HG02610 (cell line): ENCODE measurements around the gene CASTOR1.

ENCODE experiments used
- ATAC-seq: cut with Tn5 transposase; IDR thresholded peaks from one replicate; pipeline ENCODE4 v1.9.1; 2021; ENCODE audit warnings: mild to moderate bottlenecking, moderate library complexity; ENCODE audit not compliant: unreplicated experiment

The CASTOR1 gene

DNA sequence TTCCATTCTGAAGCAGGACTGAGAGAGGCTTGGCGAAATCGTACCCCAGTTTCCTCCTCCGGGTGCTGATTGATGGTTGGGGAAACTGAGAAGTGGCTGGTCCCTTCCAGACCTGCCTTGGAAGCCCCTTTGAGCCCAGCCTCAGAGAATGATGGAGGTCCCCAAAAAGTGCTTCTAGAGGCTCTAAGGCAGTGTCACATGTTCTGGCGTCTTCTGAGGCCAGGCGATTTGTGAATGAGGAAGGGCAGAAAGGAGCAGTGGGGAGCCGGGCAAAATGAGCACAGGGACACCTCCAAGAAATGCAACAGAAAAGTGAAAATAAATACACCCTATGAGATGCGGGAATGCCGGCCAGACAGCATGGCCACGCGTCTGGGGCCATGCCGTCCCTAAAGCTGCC lies 41.7 kb downstream of the CASTOR1 start:
- no peak for ATAC-seq

DNA sequence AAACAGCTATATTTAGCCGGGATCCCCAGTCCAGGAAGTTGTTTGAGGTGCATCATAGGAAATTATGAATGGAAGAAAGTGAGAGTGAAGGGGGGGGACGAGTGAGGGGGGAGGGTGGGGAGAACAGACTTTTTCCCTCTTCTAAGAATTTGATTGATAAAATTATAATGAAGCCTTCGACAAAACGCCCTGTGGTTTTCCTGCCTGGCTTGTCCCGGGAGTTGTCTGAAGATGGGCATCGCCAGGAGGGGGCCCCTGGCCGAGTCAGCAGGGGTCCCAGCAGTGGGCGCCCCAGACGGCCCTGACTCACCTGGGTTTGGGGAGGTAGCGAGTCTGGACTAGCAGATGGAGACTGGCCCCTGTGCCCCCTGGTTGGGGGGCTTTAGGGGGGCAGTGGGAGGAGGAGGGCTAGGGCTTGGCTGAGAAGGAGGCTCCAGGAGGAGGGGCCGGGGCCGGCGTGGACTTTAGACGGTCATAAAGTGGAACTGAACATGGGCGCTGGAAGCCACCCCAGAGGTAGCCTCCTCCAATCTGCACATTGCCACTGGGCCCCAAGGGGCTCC lies 42.4 kb downstream of the CASTOR1 start:
- no peak for ATAC-seq

DNA sequence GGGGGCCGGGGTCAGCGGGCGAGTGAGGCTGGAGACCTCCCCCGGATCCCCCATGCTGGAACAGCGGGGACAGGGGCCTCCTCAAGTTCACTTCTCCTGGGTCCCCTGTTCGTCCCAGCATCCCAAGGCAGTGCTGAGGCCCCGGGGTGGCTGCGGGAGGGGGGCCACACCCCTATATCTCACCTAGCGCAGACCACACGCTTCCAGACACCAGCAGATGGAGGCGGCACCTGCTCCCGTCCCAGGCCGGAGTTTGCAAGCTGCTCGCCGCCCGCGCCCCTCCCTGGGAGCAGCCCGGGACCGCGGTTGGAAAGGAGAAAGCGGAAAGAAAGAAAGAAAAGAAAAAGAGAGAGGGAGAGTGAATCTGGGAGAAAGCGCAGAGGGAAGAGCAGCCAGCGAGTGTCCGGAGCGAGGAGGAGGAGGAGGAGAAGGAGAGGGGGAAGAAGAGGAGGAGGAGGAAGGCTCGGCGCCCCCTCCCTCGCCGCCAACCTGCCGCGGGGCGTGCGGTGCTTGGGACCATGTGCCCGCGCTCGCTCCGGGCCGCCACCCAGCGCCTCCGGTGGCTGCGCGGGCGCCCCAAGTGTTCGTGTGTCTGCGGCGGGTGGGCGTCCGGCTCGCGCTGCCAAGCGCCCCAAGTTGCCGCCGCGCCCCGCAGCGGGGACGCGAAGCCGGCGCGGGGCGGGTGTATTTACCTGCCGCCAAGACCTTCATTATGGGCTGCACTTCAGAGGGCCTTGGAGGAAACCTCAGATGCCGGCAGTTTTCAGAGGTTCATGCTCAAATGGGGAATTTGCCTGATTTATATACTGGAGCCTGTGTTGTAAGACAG lies 43.1 kb downstream of the CASTOR1 start, which contains the start of gene LIF:
LIF (minus strand) TSS at position 775 of the 829 bp plus-strand sequence; CDS start at position 711, 64 bp downstream.
- ATAC-seq: no peak

DNA sequence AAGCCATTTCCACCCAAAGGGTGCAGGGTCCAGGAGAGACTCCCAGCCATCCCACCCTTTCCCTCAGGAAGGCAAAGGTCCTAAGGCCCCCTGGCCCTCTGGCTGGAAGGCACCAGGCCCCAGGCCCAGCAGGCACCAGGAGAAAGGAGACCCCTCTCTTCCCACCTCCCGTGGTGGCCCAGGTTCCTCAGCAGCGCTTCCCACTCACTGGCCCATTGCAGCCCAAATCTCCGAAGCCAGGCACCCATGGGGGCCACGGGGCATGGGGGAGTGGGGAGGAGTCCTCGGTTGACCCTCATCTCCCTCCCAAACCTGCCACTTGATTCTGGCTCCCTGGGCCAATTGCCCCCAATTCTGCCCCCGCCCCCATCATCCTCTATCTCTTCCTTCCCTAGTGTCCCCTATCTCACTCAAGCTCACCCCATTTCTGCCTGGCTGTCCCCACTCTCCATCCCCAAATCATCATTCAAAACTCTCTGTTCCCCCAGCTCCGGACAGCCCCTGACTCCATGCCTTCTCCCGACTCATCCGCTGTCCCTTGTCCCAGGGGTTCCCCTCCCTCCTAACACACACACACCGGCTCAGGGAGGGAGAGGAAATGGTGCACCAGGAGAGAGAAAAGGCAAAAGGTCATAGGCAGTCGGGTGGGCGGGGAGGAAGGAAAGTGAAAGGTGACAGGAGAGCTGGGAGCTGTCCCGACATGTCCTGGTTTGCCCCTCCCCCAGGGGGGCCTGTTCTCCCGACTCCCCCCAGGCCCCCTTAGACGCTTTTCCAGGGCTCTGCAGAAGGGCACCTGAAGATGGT lies 43.9 kb downstream of the CASTOR1 start:
- ATAC-seq: no peak

DNA sequence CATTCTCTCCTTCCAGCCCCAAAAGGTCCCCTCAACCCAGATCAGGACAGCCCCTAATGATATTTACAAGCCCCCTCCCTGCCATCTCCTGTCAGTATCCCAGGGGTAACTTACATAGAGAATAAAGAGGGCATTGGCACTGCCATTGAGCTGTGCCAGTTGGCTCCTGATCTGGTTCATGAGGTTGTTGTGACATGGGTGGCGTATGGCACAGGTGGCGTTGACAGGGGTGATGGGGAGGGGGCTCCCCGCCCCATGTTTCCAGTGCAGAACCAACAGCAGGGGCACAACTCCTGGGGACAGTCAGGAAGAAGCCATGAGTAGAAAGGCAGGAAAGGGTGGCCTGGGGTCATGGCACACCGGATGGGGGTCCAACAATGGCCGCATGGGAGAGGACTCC lies 44.7 kb downstream of the CASTOR1 start:
- no peak for ATAC-seq

DNA sequence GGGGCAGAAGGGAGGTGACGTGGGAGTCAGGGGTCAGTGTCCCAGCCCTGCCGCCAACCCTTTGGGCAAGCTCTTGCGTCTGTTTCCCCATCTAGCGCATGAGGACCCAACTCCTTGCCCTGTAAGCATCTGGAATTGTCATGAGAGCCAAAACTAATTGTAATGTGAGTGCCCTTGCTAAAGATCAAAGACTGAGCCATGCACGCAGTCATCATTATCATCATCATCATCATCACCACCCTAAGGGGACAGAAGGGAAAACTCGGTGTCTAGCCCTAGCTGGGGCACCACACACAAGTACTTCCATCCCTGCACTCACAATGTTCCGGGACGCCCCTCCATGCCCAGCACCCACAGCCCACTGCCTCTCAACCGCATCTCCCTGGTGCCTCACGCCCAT lies 45.2 kb downstream of the CASTOR1 start:
- ATAC-seq: no peak

DNA sequence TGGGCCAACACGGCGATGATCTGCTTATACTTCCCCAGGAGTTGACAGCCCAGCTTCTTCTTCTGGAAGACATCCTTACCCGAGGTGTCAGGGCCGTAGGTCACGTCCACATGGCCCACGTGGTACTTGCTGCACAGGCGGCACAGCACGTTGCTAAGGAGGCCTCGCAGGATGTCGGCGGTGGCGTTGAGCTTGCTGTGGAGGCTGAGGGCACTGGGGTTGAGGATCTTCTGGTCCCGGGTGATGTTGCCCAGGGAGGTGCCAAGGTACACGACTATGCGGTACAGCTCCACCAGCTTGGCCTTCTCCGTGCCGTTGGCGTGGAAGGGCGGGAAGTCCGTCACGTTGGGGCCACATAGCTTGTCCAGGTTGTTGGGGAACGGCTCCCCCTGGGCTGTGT lies 45.6 kb downstream of the CASTOR1 start:
- ATAC-seq: no peak

DNA sequence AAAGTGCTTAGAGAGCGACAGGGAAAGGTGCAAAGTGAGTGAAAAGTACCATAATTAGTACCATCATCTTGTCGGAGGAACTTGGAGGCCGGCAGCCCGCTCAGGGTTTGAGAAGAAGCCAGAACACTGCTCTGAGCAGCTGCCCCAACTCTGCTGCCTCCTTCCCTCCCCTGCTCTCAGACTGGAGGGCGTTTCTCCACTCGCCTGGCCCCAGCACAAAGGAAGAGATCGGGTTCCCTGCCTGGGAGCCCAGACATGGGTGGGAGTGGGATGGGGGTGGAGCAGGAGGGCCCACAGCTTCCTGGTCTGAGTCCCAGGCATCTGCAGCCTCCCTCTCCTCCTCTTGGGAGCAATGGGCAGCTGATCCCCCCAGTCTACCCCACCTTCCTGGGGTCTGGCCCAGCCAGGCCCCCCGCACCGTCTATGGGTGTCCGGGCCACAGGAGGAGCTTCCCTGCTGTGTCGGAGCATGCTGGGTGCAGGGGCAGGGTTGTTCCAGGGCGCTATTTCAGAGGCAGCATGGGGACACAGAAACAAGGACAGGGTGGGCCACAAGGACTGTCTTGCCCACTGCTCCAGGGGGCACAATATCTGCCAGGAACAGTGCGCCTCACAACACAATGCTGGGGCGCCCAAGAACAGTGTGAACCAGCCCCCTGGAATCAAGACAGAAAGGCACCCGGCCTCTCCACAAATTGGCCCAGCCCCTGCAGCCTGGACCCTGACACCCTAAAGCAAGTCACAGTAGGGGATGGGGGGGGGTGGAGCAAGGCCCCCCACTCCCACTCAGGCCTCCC lies 47.5 kb downstream of the CASTOR1 start:
- no peak for ATAC-seq

DNA sequence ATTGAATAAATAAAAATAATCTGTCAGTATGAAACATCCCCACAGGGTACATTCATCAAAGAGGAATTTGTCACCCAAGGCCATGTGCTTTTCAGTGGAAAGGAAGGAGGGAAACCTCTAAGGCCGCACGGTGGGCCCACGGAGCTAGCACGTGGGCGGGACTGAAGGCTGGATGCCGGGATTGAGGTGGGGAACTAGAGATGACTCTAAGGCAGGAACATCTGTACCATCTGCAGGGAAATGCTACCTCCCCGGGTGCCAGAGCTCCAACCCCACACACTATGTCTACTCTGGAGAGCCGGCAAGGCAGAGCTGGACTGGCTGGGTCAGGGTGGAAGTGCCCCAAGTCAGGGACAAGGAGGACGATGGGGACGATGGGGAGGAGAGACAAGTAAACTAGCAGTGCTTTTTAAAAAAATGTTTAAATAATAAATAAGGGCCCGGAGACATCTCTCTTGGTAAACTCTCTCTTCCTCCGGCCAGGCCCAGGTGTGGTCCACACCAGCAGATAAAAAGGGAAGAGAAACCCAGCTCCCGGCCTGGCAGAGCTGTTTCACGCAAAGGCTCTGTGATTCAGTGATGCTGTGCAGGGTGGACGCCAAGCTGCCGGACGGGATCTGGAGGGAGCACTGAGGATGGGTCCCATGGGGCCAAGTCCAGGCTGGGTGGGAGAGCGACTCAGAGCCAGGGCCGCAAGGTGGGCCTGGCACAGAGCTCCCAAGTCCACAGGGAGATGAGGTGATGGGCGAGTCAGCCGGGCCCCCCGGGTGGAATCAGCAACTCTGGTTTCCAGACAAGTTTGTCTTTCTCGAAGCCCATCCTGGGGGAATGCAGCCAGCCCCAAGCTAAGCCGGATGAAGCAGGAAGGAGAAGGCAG lies 48.5 kb downstream of the CASTOR1 start:
- ATAC-seq: no peak

DNA sequence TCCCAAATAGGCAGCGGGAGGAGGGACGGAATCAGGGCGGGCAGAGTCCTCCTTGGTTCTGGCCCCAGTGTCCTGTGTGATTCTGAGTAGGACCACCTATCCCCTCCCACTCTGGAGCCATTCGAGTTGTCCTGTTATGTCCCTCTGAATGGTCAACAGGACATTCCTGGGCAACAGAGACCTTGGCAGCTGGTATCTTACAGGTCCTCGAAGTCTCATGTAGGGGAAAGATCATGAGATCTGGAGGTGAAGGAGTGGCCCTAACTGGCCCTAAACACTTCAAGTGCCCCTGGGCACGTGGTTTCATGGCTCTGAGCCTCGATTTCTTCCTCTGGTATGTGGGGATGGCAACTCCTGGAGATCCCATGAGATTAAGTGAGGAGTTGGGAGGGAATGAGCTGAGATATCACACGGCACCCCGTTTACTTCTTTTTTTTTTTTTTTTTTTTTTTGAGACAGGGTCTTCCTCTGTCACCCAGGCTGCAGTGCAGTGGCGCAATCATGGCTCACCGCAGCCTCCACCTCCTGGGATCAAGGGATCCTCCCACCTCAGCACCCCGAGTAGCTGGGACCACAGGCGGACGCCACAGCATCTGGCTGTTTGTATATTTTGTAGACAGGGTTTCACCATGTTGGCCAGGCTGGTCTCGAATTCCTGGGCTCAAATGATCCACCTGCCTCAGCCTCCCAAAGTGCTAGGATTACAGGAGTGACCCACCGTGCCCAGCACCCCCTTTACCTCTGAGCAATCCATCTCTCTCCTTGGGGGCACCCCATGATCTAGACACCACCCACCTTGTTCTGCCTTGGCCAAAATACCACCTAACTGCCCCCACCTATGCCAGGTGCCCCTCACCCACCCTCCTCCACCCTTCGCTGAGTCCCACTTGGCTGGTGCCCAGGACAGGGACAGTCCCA lies 49.6 kb downstream of the CASTOR1 start:
- ATAC-seq: no peak

DNA sequence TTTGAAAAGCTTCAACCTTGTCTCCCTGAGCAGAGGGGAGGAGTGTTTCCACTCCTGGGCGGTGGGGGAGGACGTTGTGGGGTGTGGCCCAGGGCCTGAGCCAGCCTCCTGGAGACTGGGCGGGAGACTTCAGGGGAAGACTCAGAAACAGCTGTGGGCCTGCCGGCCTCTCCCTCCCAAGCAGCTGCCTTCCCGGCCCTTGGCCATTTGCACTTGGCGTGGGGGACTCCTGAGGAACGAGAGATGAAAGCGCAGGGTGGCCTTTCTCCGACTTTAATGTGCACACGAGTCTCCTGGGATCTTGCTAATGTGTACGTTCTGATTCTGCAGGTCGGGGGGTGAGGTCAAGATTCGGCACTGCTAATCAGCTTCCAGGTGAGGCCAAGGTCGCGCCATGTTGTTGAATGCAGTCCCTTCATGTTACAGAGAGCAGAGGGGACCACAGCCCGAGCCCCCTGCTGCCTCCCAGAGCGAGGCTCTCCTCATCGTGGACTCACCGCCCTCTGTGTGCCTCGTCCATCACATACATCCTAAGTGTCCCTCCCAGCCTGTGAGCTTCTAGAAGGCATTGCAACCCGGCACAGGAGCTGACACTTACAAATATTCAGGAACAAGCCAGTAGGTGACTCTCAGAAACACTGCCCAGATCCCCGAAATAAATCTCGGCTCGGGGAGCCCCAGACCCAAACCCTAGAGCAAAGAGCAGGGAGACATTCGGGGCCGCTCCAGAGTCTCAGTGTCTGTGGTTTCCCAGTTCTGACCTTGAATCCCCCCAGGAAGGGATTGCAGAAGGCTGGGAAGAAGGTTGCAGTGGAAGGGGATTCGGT lies 50.4 kb downstream of the CASTOR1 start:
- ATAC-seq: no peak

DNA sequence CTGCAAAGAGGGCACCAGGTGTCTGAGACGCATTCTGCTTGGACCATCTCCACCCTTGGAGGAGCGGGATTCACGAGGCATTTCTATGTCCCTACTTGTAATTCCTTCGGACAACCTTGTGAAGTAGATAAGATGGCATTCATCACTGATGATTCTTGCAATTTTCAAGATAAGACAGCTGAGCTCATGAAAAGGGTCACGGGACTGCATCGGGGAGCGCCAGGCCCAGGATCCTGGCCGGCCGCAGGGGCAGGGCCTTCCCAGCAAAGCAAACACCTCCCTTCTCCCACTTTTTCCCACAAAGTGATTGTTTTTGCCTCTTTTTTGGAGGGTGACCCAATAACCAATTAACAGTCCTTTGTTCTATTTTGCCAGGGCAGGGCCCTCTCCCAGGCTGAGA lies 51.2 kb downstream of the CASTOR1 start:
- no peak for ATAC-seq

DNA sequence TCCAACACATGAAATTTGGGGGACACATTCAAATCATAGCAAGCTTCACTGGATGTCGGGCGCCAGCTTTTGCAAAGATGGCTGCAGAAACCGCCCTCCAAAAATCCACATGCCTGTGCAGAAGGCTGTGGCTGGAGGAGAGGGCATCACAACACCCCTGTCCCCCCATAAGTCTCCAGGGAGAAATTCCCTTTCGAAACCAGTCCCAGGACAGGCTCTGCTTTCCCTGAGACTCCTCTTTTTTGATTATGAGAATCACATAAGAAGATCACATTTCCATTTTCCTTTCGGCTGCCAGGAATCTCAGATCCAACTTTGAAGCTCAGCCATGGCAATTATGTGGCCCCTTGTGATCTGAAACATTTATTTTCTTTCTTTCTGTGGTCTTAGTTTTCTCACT lies 52.4 kb downstream of the CASTOR1 start:
- no peak for ATAC-seq

DNA sequence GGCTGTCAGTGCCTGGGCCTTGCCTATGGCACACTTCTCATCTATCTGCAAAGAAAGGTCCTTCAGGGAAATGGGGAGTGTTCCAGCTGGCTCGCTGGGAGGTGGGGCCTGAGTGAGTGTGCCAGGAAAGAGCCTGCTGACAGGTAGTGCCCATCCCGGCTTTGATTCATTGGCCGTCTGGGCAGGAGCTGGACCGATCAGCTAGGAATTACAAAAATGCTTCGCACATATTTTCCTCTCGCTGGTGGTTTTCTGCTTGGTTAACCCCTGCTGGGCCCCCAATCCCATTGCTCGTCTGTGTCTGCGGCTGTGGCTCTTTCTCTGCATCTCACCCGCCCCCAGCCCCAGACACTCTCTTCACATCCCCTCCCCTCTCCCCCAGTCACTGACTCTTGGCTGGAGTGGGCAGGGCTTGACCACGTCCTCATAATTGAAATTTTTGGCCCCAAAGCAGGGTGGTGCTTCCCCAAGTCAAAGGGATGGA lies 53.6 kb downstream of the CASTOR1 start:
- no peak for ATAC-seq
